GM18511 (cell line): ENCODE results near the gene DNAJA3.

ENCODE experiments used
- ATAC-seq: cut with Tn5 transposase; IDR thresholded peaks from one replicate; pipeline ENCODE4 v1.9.1; 2021; ENCODE audit warnings: mild to moderate bottlenecking, moderate library complexity; ENCODE audit not compliant: unreplicated experiment

The DNAJA3 gene

DNA sequence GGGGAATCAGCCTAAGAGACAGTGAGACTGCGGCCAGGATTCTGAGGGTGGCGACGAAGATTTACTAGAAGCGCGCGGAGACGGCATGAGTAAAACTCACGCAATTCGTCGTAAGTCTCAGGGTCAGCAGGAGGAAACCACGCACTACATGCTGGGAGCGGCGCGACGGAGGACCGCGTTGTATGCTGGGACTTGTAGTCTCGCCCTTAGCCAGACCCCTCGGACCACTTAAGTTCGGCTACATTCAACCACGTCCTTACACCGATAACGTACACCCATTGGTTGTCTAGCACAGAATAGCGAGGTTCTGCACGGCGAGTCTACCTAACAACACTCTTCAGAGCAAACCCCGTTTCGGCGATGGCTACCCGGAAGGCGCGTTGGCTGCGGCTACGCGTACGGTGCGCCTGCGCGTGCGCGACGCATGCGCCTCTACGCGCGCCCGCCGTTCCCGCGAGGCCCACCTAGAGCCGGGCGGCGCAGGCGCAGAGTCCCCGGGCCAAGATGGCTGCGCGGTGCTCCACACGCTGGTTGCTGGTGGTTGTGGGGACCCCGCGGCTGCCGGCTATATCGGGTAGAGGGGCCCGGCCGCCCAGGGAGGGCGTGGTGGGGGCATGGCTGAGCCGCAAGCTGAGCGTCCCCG is at the start of gene DNAJA3:
Gene DNAJA3 (plus strand): TSS at position 491 of the 643 bp plus-strand sequence. CDS start 14 bp downstream, at position 505.
- peak; percentile 89 for ATAC-seq

DNA sequence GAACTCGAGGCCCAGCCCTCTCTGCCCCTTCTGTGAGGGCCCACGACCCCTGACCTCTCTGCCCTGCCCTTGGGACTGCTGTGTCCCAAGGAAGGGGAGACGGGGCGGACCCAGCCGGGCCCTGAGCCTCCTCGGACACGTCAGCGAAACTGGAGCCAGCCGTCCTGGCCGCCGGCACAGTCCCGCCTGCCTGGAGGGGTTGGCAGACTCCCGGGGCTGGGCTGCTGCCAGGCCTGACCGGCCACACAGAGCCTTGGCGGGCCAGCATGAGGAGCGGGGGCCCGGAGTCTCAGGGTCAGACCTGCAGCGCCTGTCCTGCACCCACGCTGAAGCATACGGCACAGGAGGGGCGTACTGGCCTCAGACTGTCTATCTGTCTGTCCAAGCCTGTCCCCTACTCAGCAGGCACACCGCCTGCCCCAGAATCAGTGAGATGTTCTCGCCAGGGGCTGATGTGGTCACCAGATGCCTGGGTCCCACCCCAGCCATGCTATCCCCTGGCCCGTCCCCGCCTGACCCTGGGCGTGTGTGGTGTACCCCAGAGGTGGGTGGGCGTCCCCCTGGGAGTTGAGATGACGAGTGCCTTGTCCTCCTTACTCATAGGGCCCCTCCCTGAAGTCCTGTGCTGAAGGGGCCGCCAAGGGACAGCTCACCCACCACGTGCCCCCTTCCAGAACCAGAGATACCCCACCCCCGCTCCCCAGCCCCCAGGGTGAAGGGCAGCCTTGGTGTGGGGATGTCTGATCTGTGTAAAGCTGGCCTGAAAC is 49.4 kb upstream of the DNAJA3 start:
- ATAC-seq, result no peak

DNA sequence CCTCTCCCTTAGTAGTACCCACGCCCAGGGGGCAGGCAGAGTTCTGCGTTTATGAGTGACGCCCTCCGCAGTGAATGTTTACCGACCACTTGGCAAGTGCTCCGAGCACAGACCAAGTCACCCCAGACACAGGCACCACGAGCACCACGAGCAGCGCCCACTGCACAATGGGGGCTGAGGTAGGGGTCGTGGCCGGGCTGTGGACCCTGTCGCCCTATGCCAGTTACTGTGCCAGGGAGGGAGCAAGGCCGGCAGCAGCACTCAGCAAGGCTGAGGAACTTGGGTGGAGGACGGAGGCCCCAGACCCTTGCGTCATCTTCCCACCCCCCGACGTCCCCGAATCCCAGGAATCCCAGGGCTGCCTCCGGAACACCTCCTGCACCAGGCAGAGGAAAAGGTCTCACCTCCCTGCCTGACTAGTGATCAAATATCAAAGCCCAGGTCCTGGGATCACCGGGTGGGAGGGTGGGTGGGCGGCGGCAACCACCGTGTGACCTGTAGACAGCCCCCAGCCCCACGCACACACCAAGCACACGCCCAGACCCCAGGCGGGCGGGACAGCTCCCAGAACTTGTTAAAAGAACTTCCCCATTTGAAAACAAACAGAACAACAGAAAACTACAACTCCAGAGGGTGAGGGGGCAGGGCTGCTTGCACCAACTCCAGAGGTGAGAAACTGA is 48.6 kb upstream of the DNAJA3 start:
- no peak for ATAC-seq

DNA sequence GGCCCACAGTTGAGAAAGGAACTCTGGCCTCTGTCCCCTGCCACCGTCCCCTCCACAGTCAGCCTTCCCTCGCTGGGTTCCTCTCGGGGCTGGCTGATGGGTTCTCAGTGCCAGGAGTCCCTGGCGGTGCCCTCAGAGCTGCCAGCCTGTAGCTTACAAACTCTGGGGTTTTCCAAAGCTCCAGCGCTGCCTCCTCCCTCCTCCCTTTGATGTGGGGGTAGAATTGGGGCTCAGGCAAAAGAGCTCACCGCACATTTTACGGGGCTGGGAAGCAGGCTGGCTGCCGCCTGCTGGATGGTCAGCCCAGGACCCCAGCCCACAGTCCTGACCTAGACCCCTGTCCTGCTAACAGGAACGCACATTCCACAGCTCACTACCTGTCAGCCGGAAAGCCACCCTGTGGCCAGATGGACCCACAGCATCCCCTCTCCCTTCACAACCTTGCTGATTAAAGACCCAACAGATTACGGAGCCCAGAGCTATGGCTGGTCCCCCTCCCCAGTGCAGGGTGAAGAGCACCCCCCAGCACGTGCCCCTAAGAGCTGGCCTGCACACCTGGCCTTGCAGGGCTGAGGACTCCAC is 48.0 kb upstream of the DNAJA3 start:
- no peak for ATAC-seq

DNA sequence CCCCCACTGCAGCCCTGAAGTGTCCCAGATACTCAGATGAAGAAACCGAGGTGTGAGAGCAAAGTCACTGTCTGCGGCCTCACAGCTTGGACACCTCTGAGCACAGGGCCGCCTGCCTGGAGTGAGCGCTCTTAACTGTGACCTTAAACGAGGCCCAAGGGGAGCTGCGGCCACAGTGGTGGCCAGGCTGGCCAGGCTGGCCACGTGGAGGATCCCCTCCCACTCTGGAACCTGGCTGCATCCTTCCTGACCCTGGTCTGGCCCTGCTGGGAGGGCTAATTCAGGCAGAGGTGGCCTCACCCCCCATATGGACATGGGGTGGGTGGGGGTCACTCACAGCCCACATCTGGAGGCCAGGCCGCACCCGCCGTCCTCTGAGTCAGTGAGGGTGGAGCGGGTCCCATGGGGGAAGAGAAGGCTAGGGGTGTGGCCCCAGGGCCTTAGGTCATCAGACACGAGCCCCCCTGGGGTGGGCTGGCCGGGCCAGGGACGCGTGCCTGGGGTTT is 47.5 kb upstream of the DNAJA3 start:
- ATAC-seq, result no peak

DNA sequence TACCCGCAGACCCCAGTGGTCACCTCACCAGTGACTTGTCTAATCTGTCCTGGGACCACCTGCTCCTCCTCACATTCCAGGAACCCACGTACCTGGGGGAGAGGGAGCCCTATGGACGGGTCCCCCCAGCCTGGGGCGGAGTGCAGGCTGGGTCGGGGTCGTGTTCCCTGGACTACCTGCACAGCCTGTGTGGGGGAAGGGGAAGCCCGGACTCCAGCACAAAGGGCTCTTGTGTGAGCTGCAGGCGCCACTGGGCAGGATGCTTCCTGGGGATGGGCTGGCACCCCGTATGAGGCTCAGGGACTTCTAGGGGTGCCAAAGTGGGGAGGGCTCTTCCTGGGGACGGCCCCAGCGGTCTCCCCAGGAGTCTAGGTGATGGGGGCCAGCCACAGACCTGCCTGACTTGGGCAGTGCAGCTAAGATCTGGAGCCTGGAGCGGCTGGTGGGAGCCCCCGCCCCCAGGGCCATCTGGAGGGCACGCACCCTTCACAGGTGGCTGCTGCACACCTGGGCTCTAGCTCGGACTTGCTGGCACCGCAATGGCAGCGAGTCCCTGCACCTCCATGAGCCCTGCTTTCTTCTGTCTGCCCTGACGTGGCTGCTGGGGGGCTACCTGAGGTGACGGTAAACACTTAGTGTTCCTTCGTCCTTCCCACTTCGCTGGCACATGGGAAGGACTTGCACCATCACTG is 46.5 kb upstream of the DNAJA3 start:
- ATAC-seq, result no peak

DNA sequence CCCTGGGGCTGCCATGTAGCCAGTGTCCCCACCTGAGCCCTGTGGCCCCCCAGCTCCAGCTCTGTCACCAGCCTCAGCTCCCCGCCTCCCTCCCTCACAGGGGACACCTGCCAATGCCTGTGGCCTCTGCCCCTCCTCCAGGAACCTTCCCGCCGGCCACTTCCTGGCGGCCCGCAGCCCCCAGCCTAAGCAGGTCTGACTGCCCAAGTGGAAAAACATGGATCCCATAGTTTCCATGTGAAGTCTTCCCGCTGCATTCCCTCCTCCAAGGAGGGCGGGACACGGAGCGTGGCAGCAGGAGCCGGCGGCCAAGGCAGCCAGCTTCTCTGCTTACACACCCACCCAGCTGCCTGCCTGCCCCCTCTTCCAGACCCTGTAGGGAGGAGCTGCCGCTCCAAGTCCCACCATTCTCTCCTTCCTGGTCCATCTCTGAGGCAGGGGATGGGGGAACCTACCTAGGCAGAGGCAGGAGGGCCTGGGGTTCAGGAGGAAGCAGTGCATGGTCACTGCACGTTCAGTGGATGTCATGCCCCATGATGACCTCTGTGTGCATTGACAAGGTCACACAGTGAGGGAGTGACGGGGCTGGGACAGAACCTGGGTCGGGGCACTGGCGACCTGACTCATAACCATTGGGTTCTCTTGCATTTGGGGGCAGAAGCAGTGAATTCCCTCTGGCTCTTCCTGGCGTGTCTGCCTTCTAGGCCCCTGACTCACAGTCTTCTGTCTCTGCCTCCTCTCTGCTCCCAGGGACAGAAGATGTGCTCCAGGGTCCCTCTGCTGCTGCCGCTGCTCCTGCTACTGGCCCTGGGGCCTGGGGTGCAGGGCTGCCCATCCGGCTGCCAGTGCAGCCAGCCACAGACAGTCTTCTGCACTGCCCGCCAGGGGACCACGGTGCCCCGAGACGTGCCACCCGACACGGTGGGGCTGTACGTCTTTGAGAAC is 45.3 kb upstream of the DNAJA3 start:
- ATAC-seq, result no peak

DNA sequence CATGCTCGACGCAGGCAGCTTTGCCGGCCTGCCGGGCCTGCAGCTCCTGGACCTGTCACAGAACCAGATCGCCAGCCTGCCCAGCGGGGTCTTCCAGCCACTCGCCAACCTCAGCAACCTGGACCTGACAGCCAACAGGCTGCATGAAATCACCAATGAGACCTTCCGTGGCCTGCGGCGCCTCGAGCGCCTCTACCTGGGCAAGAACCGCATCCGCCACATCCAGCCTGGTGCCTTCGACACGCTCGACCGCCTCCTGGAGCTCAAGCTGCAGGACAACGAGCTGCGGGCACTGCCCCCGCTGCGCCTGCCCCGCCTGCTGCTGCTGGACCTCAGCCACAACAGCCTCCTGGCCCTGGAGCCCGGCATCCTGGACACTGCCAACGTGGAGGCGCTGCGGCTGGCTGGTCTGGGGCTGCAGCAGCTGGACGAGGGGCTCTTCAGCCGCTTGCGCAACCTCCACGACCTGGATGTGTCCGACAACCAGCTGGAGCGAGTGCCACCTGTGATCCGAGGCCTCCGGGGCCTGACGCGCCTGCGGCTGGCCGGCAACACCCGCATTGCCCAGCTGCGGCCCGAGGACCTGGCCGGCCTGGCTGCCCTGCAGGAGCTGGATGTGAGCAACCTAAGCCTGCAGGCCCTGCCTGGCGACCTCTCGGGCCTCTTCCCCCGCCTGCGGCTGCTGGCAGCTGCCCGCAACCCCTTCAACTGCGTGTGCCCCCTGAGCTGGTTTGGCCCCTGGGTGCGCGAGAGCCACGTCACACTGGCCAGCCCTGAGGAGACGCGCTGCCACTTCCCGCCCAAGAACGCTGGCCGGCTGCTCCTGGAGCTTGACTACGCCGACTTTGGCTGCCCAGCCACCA is 44.4 kb upstream of the DNAJA3 start:
- no peak for ATAC-seq

DNA sequence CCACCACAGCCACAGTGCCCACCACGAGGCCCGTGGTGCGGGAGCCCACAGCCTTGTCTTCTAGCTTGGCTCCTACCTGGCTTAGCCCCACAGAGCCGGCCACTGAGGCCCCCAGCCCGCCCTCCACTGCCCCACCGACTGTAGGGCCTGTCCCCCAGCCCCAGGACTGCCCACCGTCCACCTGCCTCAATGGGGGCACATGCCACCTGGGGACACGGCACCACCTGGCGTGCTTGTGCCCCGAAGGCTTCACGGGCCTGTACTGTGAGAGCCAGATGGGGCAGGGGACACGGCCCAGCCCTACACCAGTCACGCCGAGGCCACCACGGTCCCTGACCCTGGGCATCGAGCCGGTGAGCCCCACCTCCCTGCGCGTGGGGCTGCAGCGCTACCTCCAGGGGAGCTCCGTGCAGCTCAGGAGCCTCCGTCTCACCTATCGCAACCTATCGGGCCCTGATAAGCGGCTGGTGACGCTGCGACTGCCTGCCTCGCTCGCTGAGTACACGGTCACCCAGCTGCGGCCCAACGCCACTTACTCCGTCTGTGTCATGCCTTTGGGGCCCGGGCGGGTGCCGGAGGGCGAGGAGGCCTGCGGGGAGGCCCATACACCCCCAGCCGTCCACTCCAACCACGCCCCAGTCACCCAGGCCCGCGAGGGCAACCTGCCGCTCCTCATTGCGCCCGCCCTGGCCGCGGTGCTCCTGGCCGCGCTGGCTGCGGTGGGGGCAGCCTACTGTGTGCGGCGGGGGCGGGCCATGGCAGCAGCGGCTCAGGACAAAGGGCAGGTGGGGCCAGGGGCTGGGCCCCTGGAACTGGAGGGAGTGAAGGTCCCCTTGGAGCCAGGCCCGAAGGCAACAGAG is 43.5 kb upstream of the DNAJA3 start:
- no peak for ATAC-seq

DNA sequence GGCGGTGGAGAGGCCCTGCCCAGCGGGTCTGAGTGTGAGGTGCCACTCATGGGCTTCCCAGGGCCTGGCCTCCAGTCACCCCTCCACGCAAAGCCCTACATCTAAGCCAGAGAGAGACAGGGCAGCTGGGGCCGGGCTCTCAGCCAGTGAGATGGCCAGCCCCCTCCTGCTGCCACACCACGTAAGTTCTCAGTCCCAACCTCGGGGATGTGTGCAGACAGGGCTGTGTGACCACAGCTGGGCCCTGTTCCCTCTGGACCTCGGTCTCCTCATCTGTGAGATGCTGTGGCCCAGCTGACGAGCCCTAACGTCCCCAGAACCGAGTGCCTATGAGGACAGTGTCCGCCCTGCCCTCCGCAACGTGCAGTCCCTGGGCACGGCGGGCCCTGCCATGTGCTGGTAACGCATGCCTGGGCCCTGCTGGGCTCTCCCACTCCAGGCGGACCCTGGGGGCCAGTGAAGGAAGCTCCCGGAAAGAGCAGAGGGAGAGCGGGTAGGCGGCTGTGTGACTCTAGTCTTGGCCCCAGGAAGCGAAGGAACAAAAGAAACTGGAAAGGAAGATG is 42.8 kb upstream of the DNAJA3 start:
- ATAC-seq, result no peak

DNA sequence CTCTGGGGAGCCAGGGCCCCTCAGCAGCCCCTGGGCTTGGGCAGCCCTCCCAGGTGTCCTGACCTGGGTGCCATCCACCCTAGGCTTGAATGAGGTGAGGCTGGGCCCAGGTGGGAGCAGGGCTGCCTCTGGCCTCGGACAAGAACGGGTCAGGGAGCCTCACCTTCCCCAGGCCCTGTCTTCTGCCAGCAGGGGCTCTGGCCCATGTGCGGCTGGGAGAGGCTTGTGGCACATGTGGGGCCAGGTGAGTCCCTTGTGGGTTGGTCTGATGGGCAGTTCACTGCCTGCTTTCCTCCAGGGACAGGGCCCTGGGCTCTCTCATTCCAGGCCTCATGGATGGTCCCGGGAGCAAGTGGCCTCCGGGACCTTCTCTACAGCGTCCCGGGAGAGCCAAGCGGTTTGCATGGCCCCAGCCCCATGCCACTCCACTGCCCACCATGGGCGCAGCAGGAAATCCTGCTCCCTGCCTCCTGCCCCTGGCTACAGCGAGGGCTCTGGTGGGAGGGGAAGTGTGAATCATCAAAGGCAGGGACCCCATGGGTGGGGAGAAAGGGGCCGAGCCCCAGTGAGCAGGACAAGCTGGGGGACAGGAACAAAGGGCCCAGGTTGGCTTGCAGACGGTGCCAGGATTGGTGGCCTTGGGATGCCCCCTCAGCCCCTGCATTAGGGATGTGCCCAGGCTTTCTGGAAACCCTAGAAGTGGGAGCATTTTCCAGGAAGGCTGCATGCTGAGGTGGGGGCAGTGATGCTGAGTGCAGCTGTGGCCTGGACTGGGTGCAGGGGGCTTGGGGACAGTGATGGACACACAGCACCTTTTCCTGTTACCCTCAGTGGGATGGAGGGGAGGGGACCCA is 41.9 kb upstream of the DNAJA3 start:
- no peak for ATAC-seq

DNA sequence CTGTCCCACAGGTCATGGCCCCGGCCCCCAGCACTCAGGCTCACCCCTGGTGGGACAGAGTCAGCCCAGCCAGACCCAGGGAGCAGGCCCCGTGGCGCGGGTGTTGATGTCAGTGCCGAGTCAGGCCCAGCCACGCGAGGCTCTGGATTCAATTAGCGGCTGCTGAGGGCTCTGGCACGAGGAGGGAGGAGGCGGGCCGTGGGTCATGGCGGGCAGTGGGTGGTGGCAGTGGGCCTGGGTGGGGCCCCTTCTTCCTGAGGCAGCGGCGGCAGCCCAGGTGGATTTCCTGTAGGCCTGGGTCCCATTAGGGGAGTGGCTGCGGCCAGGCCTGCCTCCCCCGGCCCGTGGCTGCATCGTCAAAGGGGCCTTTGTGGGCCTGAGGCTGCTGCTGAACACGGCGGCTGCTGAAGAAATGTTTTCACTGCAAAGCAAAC is 41.1 kb upstream of the DNAJA3 start:
- no peak for ATAC-seq

DNA sequence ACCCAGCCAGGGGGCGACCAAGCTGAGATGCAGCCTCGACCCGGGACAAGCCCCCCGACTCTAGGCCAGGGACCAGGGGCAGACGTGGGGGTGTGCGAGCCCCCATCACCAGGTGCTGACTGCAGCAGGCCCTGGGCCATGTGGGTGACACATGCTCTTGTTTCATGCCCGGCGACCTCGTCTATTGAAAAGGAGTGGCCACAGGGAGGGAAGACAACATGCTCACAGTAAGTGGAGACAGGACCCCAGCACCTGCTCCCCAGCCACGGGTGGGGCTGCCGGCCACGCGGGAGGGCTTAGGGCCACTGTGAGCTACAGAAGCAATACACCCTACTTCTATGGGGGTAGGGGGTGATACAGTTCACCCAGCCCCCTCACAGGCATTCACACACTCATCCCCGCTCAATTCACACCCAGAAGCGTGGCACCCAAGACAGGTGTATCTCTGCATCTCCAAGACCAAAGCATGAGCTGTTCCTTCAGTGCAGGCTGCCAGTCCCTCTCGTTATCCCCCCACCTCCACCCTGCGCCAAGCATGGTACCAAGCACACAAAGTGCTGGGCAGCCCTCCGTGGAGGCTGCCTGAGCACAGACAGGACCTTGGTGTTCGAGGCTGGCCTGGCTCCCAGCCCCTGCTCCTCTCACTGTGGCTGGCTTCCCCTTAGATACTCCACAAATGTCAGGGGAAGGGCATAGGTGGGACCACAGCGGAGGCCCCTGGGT is 40.4 kb upstream of the DNAJA3 start:
- no peak for ATAC-seq

DNA sequence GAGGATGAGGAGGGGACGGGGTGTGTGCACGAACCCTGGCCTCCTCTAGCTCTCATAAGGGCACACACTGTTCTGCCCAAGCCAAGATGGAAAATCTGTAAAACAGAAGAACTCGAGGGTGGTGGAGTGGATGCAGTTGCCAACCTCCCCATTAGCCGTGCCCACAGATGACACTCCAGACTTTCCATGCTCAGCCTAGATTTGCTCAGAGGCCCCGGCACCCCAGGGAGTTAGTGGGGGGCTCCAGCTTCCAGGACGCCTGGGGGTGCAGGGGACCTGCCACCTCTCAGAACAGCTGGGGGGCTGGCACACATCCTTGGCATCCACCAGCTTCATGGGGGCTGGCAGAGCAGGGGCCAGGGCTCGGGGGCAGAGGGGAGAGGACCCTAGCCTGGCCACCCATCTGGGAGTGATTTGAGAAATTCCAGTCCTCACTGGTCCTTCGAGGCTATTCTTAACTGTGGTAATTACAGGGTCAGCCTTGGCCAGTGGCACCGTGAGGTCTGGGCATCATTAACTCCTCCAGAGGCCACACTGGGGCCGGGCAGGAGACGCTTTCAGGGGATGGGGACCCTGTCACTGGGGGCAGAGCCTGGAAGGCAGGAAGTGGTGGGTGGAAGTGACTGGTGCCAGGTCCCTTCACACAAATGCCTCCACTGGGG is 39.7 kb upstream of the DNAJA3 start:
- ATAC-seq, result no peak

DNA sequence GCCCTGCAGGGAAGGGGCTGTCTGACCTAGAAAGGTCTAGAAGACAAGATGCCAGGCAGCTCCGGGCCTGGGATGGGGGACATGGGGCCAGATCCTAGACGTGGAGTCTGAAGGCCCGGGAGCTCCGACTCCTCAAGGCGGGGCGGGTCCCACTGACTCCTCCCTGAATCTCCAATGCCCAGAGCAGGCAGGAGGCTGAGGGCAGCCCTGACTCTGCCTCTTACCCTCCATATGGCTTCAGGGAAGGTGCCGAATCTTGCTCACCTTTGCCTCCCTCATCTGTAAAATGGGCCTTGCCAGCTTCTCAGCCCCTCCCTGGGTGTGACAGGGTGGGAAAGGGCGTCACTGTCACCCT is 39.2 kb upstream of the DNAJA3 start:
- no peak for ATAC-seq
